GM12878 (cell line): ENCODE results near the gene EIF1. TPM values are rescaled to one million over a fixed set of nuclear protein-coding genes. Genes with fewer than 3 reads are reported as not detected.

Experiments used
- ATAC-seq: fragments of 200-7000 bp; cut with Tn5 transposase; 3 replicates; pipeline ENCODE4 v1.9.1; 2020; ENCODE audit warnings: mild to moderate bottlenecking, moderate library complexity
- BruUV-seq: library from RNA; stranded (reverse); fragments of 400-500 nt; replicated peaks from 2 replicates; lab custom pipeline; 2021; lab: Mats Ljungman, UMichigan
- CTCF ChIA-PET: fragments of 300-600 bp; sonication (Branson Sonifier 250); formaldehyde crosslinking; extraction: SDS; loops from one replicate; lab custom pipeline; 2021; ENCODE audit warnings: inconsistent platforms; lab: Yijun Ruan, JAX
- POLR2A ChIA-PET: fragments of 350-600 bp; formaldehyde crosslinking; extraction: SDS; loops from one replicate; lab custom pipeline; 2021; ENCODE audit warnings: inconsistent platforms; lab: Charles Lee
- RAD21 ChIA-PET: fragments of 300-600 bp; sonication (Branson Sonifier 250); formaldehyde crosslinking; loops from one replicate; lab custom pipeline; 2023; ENCODE audit warnings: antibody characterized with exemption; ENCODE audit not compliant: unreplicated experiment; lab: Charles Lee
- SMC1A ChIA-PET: fragments of 300-600 bp; sonication (Branson Sonifier 250); formaldehyde crosslinking; loops from one replicate; lab custom pipeline; 2023; ENCODE audit not compliant: unreplicated experiment, uncharacterized antibody; lab: Charles Lee
- DNase-seq: peaks from one replicate; pipeline ENCODE4 v3.0.0-alpha.2; 2011; ENCODE audit warnings: low read depth, low spot score
- FAIRE-seq: peaks from 3 replicates; lab custom pipeline; 2011; peaks lifted over from hg19 to GRCh38; lab: Jason Lieb, UNC
- H2AFZ ChIP-seq: 2 replicates; pipeline ENCODE4 v1.6.0; 2011; ENCODE audit warnings: low read depth, low read length, control low read depth; ENCODE audit not compliant: control insufficient read depth
- H3K27ac ChIP-seq: 2 replicates; pipeline ENCODE4 v1.5.1; 2011; ENCODE audit warnings: control low read depth; ENCODE audit not compliant: control insufficient read depth, insufficient read depth
- H3K27me3 ChIP-seq, 2 experiments: replicated peaks in 1 of 2; 2 replicates each; pipeline versions ENCODE4 v1.6.0 to v1.6.1; 2011; ENCODE audit warnings: low read length in 1 of 2; ENCODE audit not compliant: control insufficient read depth in 2 of 2, insufficient read depth in 2 of 2
- H3K36me3 ChIP-seq, 2 experiments: 2 replicates each; pipeline ENCODE4 v1.5.1; 2011; ENCODE audit warnings: low read length in 1 of 2; ENCODE audit not compliant: control insufficient read depth in 2 of 2, insufficient read depth in 2 of 2
- H3K4me1 ChIP-seq: 2 replicates; pipeline ENCODE4 v1.6.1; 2011; ENCODE audit warnings: mild to moderate bottlenecking, low read length, moderate library complexity, mixed read lengths; ENCODE audit not compliant: control insufficient read depth, insufficient read depth
- H3K4me2 ChIP-seq: 2 replicates; pipeline ENCODE4 v1.6.0; 2011; ENCODE audit warnings: control low read depth; ENCODE audit not compliant: control insufficient read depth, insufficient read depth
- H3K4me3 ChIP-seq: fragments of 200-600 bp; sonication (generic); 2 replicates; pipeline ENCODE4 v1.5.1; 2016
- H3K79me2 ChIP-seq: 2 replicates; pipeline ENCODE4 v1.6.0; 2011; ENCODE audit warnings: low read length; ENCODE audit not compliant: control insufficient read depth, insufficient read depth
- H3K9ac ChIP-seq: 2 replicates; pipeline ENCODE4 v1.8.0; 2011; ENCODE audit warnings: low read length, control low read depth, mixed read lengths; ENCODE audit not compliant: control insufficient read depth, insufficient read depth
- H3K9me3 ChIP-seq: replicated peaks from 3 replicates; pipeline ENCODE4 v1.5.1; 2011; ENCODE audit warnings: mild to moderate bottlenecking, low read length; ENCODE audit not compliant: control insufficient read depth, insufficient read depth
- H4K20me1 ChIP-seq: 2 replicates; pipeline ENCODE4 v1.6.0; 2011; ENCODE audit not compliant: control insufficient read depth, insufficient read depth
- ATF2 ChIP-seq: IDR thresholded peaks from 2 replicates; pipeline ENCODE4 v1.6.1; 2012; ENCODE audit warnings: low read length, inconsistent platforms
- KAT2A ChIP-seq: conservative IDR thresholded peaks from 2 replicates; pipeline ENCODE4 v1.6.1; 2011; ENCODE audit warnings: low read depth, low read length; ENCODE audit not compliant: control insufficient read depth
- WGBS: methylation state at CpG from one replicate; pipeline ENCODE4 v1.1.6; 2016; ENCODE audit warnings: low lambda C conversion rate; ENCODE audit not compliant: insufficient replicate concordance, insufficient coverage; ENCODE audit errors: missing lambda C conversion rate; 5-methylcytosine and 5-hydroxymethylcytosine counted together
- in situ Hi-C: fragments of 300-500 bp; cut with MboI; formaldehyde crosslinking; loops from 9 replicates; pipeline ENCODE4 v1.14.3; 2018; ENCODE audit warnings: mixed read lengths
- intact Hi-C: fragments of 100-400 bp; cut with micrococcal nuclease; formaldehyde crosslinking; loops from one replicate; pipeline ENCODE4 v1.14.2; 2022; ENCODE audit not compliant: unreplicated experiment
- polyA plus RNA-seq, 11 experiments: library from polyadenylated mRNA; depleted of rRNA in 4 of 11; unstranded in 6 of 11; stranded (reverse) in 5 of 11; fragments of >200 nt; fragmentation: Nextera tagmentation in 4 of 11; fragmentation: Illumina TruSeq in 1 of 11; extraction: Ambion mirVana in 4 of 11; extraction: Trizol in 1 of 11; gene quantifications; 1 replicate in 1 of 11; 2 replicates in 10 of 11; pipeline versions ENCODE4 v1.2.1 to v1.2.3, GENCODE V29; 2011 to 2016; ENCODE audit warnings: inconsistent platforms in 2 of 11, missing spikeins in 2 of 11, low read depth in 1 of 11
- total RNA-seq, 4 experiments: library from RNA; depleted of rRNA in 3 of 4; stranded (reverse); fragments of >200 nt in 3 of 4; fragmentation: Illumina TruSeq in 1 of 4; extraction: Trizol in 1 of 4; gene quantifications; 2 replicates each; pipeline versions ENCODE4 v1.2.1 to v1.2.3, GENCODE V29; 2013 to 2021
- TF ChIP-seq, protein P1 (sequence below): IDR thresholded peaks from 2 replicates; pipeline ENCODE4 v1.6.1; 2011; ENCODE audit warnings: borderline replicate concordance, low read depth, mild to moderate bottlenecking, moderate library complexity, mixed read lengths, low read length; ENCODE audit not compliant: insufficient read depth; ENCODE audit errors: extremely low read length

The EIF1 gene
- total and polyA plus RNA-seq, 10 of the 15 experiments (the other 5 are each of a cell fraction or from before 2014, with no cell fraction given) = 39.4 to 815 (median 480) TPM

- Histone ChIP-seq H3K36me3 (no peaks in the 10 kb centered on the region), H3K9me3 (no peaks in the 10 kb centered on the region), H3K27me3 (peaks cover 8 to 11% of the 10 kb centered on the region in 2 experiments; a peak in 3 of 4 replicates), H3K27ac (no peak overlapping the region), H3K4me1 (peaks cover 3% of the 10 kb centered on the region; the same call in 1 of the 2 replicates), H4K20me1 (no peaks in the 10 kb centered on the region), H3K4me2 (no peak overlapping the region), H2AFZ (no peak overlapping the region), H3K79me2 (no peaks in the 10 kb centered on the region), H3K4me3 (no peak overlapping the region), H3K9ac (no peak overlapping the region)
- 28% methylated on average over 4 of the region's 4 CpGs for WGBS
- BruUV-seq = no TSS peak
- ChIA-PET RAD21 (interaction anchor here (0.7 kb wide), 1 partner anchor 260 kb away, joined by 3 read pairs; no protein-coding TSS in a partner anchor), POLR2A (no interaction called here), CTCF (interaction anchor here (1.3 to 3.2 kb wide), 2 partner anchors 35 to 66 kb away, joined by 3 to 25 read pairs; no protein-coding TSS in a partner anchor), SMC1A (interaction anchor here (0.7 to 0.8 kb wide), 3 partner anchors 28 to 223 kb away, joined by 3 read pairs; no protein-coding TSS in a partner anchor)
- TF ChIP-seq ATF2 (no peak), KAT2A (no peak)
- TF ChIP-seq, protein P1, sequence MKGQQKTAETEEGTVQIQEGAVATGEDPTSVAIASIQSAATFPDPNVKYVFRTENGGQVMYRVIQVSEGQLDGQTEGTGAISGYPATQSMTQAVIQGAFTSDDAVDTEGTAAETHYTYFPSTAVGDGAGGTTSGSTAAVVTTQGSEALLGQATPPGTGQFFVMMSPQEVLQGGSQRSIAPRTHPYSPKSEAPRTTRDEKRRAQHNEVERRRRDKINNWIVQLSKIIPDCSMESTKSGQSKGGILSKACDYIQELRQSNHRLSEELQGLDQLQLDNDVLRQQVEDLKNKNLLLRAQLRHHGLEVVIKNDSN = no peak
- FAIRE-seq = no peak
- intact Hi-C loops = no loop called here
- in situ Hi-C loops = no loop called here
- DNase-seq = no peak
- no peak for ATAC-seq
These were observed 47.1 kb downstream of the EIF1 start for GRCh38 chr17:41735744-41736143.
